GM19463 (cell line): Measurements from ENCODE around the gene SNRPD2.

Source experiments
- ATAC-seq: cut with Tn5 transposase; IDR thresholded peaks from one replicate; pipeline ENCODE4 v1.9.1; 2021; ENCODE audit warnings: mild to moderate bottlenecking, moderate library complexity; ENCODE audit not compliant: unreplicated experiment

SNRPD2 gene

GRCh38 chr19:45659096-45659729 is 32.5 kb downstream of the SNRPD2 start:
- ATAC-seq: no peak

GRCh38 chr19:45657520-45658167 is 34.1 kb downstream of the SNRPD2 start:
- ATAC-seq: no peak

GRCh38 chr19:45655073-45655472 is 36.7 kb downstream of the SNRPD2 start:
- ATAC-seq: no peak

- ATAC-seq: no peak
Observed at GRCh38 chr19:45653634-45654033, 38.1 kb downstream of the SNRPD2 start.

- ATAC-seq: no peak
Observed at GRCh38 chr19:45650722-45651121, 41.0 kb downstream of the SNRPD2 start.

- ATAC-seq: no peak
Observed at GRCh38 chr19:45646345-45646698, 45.4 kb downstream of the SNRPD2 start.

- peak; percentile 39 for ATAC-seq
Observed at GRCh38 chr19:45645631-45646344, 46.0 kb downstream of the SNRPD2 start.

GRCh38 chr19:45645068-45645630 is 46.6 kb downstream of the SNRPD2 start:
- ATAC-seq: no peak

- no peak for ATAC-seq
Observed at GRCh38 chr19:45643927-45644771, 47.6 kb downstream of the SNRPD2 start.

- ATAC-seq: no peak
Observed at GRCh38 chr19:45643024-45643926, 48.5 kb downstream of the SNRPD2 start.

GRCh38 chr19:45641274-45642105 is 50.3 kb downstream of the SNRPD2 start:
- peak; percentile 39 for ATAC-seq

GRCh38 chr19:45640849-45641273 is 50.9 kb downstream of the SNRPD2 start:
- no peak for ATAC-seq

GRCh38 chr19:45638930-45639729 is 52.6 kb downstream of the SNRPD2 start, which contains the start of gene EML2:
EML2 (minus strand) TSS chr19:45639397; CDS start chr19:45639376, 21 bp downstream.
- ATAC-seq: no peak

- ATAC-seq: no peak
Observed at GRCh38 chr19:45637890-45638667, 53.7 kb downstream of the SNRPD2 start.
